Measurements from ENCODE around the gene SBK2. TPM values are rescaled to one million over a fixed set of nuclear protein-coding genes. Genes with fewer than 3 reads are reported as not detected.

SBK2 gene
- polyA plus RNA-seq, 1 donor from 2014 or later: not detected

DNA sequence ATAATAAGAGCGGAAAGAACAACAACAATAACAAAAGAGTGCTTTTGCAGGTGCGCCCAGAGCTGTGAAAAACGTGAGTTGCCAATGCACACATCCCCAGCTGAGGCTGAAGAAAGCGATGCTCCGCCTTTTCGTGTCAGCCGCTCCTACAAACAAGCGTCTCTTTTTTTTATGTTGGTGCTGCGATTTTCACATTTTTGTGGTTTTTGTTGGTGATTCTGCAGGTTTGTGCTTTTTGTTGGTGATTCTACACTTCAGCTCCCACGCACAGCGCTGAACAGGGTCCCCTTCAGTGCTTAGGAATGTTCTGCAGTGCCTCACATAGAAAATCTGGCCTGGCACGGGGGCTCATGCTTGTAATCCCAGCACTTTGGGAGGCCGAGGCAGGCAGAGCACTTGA is 15.7 kb upstream of the SBK2 start:
- no peaks in the 10 kb centered on the region for H3K79me2 ChIP-seq (replicated peaks; ENCODE audit: insufficient read depth, low read length)
- H3K27me3 ChIP-seq (ENCODE audit: insufficient read depth, low read depth, low read length): no peaks in the 10 kb centered on the region
- H3K9me3 ChIP-seq (ENCODE audit: low read length): no peaks in the 10 kb centered on the region
- H3K4me2 ChIP-seq (ENCODE audit: low read length): no peak overlapping the region
- H3K27ac ChIP-seq (ENCODE audit: low read length): no peak overlapping the region
- H3K4me3 ChIP-seq (ENCODE audit: low read length): no peak overlapping the region
- TF ChIP-seq SMC3 (conservative IDR thresholded peaks at IDR 0.05; ENCODE audit: poor library complexity): no peak
- no peak for TF ChIP-seq TAF1 (IDR thresholded peaks at IDR 0.05; ENCODE audit: low read depth)
- TF ChIP-seq MXI1 (conservative IDR thresholded peaks at IDR 0.05; ENCODE audit: poor library complexity, severe bottlenecking): no peak
- TF ChIP-seq EP300 (conservative IDR thresholded peaks at IDR 0.05; ENCODE audit: poor library complexity, severe bottlenecking): no peak
- TF ChIP-seq, protein P1, sequence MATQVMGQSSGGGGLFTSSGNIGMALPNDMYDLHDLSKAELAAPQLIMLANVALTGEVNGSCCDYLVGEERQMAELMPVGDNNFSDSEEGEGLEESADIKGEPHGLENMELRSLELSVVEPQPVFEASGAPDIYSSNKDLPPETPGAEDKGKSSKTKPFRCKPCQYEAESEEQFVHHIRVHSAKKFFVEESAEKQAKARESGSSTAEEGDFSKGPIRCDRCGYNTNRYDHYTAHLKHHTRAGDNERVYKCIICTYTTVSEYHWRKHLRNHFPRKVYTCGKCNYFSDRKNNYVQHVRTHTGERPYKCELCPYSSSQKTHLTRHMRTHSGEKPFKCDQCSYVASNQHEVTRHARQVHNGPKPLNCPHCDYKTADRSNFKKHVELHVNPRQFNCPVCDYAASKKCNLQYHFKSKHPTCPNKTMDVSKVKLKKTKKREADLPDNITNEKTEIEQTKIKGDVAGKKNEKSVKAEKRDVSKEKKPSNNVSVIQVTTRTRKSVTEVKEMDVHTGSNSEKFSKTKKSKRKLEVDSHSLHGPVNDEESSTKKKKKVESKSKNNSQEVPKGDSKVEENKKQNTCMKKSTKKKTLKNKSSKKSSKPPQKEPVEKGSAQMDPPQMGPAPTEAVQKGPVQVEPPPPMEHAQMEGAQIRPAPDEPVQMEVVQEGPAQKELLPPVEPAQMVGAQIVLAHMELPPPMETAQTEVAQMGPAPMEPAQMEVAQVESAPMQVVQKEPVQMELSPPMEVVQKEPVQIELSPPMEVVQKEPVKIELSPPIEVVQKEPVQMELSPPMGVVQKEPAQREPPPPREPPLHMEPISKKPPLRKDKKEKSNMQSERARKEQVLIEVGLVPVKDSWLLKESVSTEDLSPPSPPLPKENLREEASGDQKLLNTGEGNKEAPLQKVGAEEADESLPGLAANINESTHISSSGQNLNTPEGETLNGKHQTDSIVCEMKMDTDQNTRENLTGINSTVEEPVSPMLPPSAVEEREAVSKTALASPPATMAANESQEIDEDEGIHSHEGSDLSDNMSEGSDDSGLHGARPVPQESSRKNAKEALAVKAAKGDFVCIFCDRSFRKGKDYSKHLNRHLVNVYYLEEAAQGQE (IDR thresholded peaks at IDR 0.05; ENCODE audit: borderline replicate concordance): no peak
- TF ChIP-seq EZH2 (IDR thresholded peaks at IDR 0.05; ENCODE audit: borderline replicate concordance, insufficient read depth, low read length, poor library complexity, severe bottlenecking): no peak
- TF ChIP-seq, protein P2, sequence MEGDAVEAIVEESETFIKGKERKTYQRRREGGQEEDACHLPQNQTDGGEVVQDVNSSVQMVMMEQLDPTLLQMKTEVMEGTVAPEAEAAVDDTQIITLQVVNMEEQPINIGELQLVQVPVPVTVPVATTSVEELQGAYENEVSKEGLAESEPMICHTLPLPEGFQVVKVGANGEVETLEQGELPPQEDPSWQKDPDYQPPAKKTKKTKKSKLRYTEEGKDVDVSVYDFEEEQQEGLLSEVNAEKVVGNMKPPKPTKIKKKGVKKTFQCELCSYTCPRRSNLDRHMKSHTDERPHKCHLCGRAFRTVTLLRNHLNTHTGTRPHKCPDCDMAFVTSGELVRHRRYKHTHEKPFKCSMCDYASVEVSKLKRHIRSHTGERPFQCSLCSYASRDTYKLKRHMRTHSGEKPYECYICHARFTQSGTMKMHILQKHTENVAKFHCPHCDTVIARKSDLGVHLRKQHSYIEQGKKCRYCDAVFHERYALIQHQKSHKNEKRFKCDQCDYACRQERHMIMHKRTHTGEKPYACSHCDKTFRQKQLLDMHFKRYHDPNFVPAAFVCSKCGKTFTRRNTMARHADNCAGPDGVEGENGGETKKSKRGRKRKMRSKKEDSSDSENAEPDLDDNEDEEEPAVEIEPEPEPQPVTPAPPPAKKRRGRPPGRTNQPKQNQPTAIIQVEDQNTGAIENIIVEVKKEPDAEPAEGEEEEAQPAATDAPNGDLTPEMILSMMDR (IDR thresholded peaks at IDR 0.05; ENCODE audit: poor library complexity, severe bottlenecking): no peak
- TF ChIP-seq RAD21 (conservative IDR thresholded peaks at IDR 0.05): no peak
- TF ChIP-seq POLR2AphosphoS5 (IDR thresholded peaks at IDR 0.05): no peak
- no peak overlapping the region for H3K9ac ChIP-seq (ENCODE audit: low read length)
- no peaks in the 10 kb centered on the region for H4K20me1 ChIP-seq (ENCODE audit: insufficient read depth)
- no peaks in the 10 kb centered on the region for H3K36me3 ChIP-seq (ENCODE audit: insufficient read depth, low read length)
- no peaks in the 10 kb centered on the region for H3F3A ChIP-seq (ENCODE audit: insufficient read depth, low read length, poor library complexity, severe bottlenecking)
- H2AFZ ChIP-seq (ENCODE audit: low read depth, low read length): no peak overlapping the region
- H3K9me2 ChIP-seq (ENCODE audit: insufficient read depth, low read length): no peaks in the 10 kb centered on the region

DNA sequence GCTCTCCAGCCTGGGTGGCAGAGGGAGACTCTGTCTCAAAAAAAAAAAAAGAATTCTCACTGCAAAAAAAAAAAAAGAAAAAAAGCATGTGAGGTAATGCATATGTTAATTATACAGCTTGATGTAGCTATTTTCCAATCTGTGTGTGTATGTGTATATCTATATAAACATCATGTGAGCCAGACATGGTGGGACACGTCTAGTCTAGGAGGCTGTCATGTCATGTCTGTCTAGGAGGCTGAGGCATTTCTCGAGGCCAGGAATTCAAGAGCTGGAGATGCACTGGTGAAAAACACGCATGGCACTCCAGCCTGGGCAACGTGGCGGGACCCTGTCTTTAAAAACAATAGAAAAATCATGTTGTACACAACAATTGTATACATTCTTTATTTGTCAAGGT is 15.3 kb upstream of the SBK2 start:
- Histone ChIP-seq H2AFZ (ENCODE audit: low read depth, low read length) (no peak overlapping the region), H3K9me3 (ENCODE audit: low read length) (no peaks in the 10 kb centered on the region), H3K4me3 (ENCODE audit: low read length) (no peak overlapping the region), H3K9me2 (ENCODE audit: insufficient read depth, low read length) (no peaks in the 10 kb centered on the region), H3K36me3 (ENCODE audit: insufficient read depth, low read length) (no peaks in the 10 kb centered on the region), H3K79me2 (replicated peaks; ENCODE audit: insufficient read depth, low read length) (no peaks in the 10 kb centered on the region), H3K4me2 (ENCODE audit: low read length) (no peak overlapping the region), H4K20me1 (ENCODE audit: insufficient read depth) (no peaks in the 10 kb centered on the region), H3K27ac (ENCODE audit: low read length) (no peak overlapping the region), H3K27me3 (ENCODE audit: insufficient read depth, low read depth, low read length) (no peaks in the 10 kb centered on the region), H3K9ac (ENCODE audit: low read length) (no peak overlapping the region), H3F3A (ENCODE audit: insufficient read depth, low read length, poor library complexity, severe bottlenecking) (no peaks in the 10 kb centered on the region)
- TF ChIP-seq SMC3 (conservative IDR thresholded peaks at IDR 0.05; ENCODE audit: poor library complexity) (no peak), EP300 (conservative IDR thresholded peaks at IDR 0.05; ENCODE audit: poor library complexity, severe bottlenecking) (no peak), MXI1 (conservative IDR thresholded peaks at IDR 0.05; ENCODE audit: poor library complexity, severe bottlenecking) (no peak), RAD21 (conservative IDR thresholded peaks at IDR 0.05) (no peak), TAF1 (IDR thresholded peaks at IDR 0.05; ENCODE audit: low read depth) (no peak), POLR2AphosphoS5 (IDR thresholded peaks at IDR 0.05) (no peak), EZH2 (IDR thresholded peaks at IDR 0.05; ENCODE audit: borderline replicate concordance, insufficient read depth, low read length, poor library complexity, severe bottlenecking) (no peak)
- TF ChIP-seq, protein P2 (IDR thresholded peaks at IDR 0.05; ENCODE audit: poor library complexity, severe bottlenecking): no peak
- TF ChIP-seq, protein P1 (IDR thresholded peaks at IDR 0.05; ENCODE audit: borderline replicate concordance): no peak
